ENCODE results near the gene DNAJA4. TPM values are rescaled to one million over a fixed set of nuclear protein-coding genes. Genes with fewer than 3 reads are reported as not detected.

Gene DNAJA4
- 65.5 and 105 TPM in 2 replicates for polyA plus RNA-seq

DNA sequence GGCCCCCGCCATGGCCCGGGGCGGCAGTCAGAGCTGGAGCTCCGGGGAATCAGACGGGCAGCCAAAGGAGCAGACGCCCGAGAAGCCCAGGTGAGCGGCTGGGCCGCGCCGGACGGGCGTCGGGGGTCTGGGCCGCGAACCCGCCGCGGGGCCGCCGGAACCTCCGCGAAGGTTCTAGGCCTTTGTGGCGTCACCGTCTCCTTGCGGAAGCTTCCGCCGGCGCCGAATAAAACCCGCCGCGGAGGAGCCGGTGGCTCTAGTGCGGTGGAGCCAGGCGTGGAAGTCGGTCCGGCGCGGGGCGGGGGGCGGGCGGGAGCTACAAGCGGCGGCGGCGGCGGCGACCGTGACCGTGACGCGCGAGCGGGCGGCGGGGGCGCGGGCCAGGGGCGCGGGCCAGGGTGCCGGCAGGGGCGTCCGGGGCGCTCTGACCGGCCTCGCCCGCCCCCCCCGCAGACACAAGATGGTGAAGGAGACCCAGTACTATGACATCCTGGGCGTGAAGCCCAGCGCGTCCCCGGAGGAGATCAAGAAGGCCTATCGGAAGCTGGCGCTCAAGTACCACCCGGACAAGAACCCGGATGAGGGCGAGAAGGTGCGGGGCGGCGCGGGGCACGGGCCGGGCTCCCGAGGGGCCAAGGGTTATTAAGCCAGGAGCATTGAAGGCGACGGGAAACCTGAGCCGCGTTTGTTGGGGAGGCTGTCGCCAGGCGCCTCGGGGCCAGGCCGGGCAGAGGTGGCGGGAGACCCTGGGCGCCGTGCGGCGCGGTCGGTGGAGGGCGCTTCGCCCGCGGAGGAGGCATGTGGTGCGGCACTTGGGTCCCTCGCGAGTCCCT, at the start of gene DNAJA4:
TSS of gene DNAJA4 (plus strand) at position 259 of the 833 bp plus-strand sequence. CDS start at position 461, 202 bp downstream.

GRCh38 chr15:78234515-78235040, 29.8 kb upstream of the DNAJA4 start, which contains the start of gene ACSBG1:
Gene ACSBG1, minus strand, starts transcription at chr15:78234565. Its CDS starts 64 bp downstream, at chr15:78234501.

DNA sequence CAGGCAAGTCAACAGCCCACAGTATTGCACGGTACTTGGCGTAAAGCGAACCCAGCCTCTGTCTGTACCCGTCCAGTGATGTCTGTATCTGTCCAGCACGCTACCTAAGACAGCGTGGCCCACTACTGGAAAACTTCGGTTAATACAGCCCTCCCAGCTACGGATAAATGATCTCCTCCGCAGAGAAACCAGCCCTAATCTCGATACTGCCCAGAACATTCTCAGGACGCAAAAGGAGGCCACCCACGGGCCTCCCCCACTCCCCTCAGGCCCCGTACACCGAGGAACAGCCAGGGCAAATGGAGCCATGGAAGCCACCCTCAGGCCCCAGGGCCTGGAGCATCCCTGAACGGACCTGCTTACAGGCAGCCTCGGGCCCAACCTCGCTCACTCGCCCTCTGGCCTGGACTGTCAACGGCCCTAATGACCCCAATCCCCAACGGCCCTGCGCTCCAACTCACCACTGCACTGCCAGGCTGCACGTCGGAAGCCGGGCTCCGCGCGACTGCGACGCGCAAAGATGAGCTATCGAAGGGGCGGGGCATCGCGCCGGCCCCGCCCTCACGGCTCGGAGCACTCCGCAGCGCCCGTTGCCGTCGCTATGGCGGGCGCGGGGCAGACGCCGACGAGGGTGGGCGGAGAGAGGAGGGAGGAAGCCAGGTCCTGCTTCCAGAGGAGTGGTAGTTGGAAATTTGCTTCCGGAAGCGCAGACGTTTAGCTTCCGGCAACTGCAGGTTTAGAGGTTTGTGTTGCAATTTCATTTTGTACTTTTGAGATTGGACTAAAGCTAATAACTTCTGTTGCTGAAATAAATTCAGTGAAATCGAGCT, 35.0 kb downstream of the DNAJA4 start, which contains the start of gene SKIC8:
TSS of gene SKIC8 (minus strand) at position 509 of the 830 bp plus-strand sequence. CDS start 3,923 bp downstream, outside the sequence.

Other genes with a start within 250 kb of the DNAJA4 start
- gene TBC1D2B, start 186.9 kb upstream of the DNAJA4 start, polyA plus RNA-seq: 1.6 and 5.3 TPM in 2 replicates
- not detected in 2 replicates for gene SH2D7, start 172.0 kb upstream of the DNAJA4 start, polyA plus RNA-seq
- gene CIB2, start 133.1 kb upstream of the DNAJA4 start, polyA plus RNA-seq: 1.4 and 6.7 TPM in 2 replicates
- 189 and 215 TPM in 2 replicates for gene IDH3A, start 115.2 kb upstream of the DNAJA4 start, polyA plus RNA-seq
- 3.7 and 3.8 TPM in 2 replicates for gene ACSBG1, start 30.0 kb upstream of the DNAJA4 start, polyA plus RNA-seq
- 375 and 533 TPM in 2 replicates for gene SKIC8, start 35.0 kb downstream of the DNAJA4 start, polyA plus RNA-seq
- 2.5 TPM in 1 of 2 replicates, not detected in the other for gene CRABP1, start 75.8 kb downstream of the DNAJA4 start, polyA plus RNA-seq
- 23.3 and 26.2 TPM in 2 replicates for gene IREB2, start 173.7 kb downstream of the DNAJA4 start, polyA plus RNA-seq
- gene HYKK, start 243.0 kb downstream of the DNAJA4 start, polyA plus RNA-seq: 6.2 and 15.1 TPM in 2 replicates